Measurements from ENCODE around the gene HAAO.

The HAAO gene

GRCh38 chr2:42767080-42767898, 25.1 kb downstream of the HAAO start:
- DNase-seq = no peak

GRCh38 chr2:42765686-42766085, 26.7 kb downstream of the HAAO start:
- no peak for DNase-seq

GRCh38 chr2:42764901-42765300, 27.5 kb downstream of the HAAO start:
- no peak for DNase-seq

- DNase-seq = no peak
Observed at GRCh38 chr2:42764096-42764495, 28.3 kb downstream of the HAAO start, which contains the start of gene OXER1. Gene OXER1, minus strand, starts transcription at chr2:42764135. Its CDS starts 73 bp downstream, at chr2:42764062.

GRCh38 chr2:42762823-42763804, 29.3 kb downstream of the HAAO start:
- DNase-seq = no peak

- no peak for DNase-seq
Observed at GRCh38 chr2:42762155-42762554, 30.2 kb downstream of the HAAO start.

- DNase-seq = no peak
Observed at GRCh38 chr2:42761554-42761953, 30.8 kb downstream of the HAAO start.

GRCh38 chr2:42758751-42759150, 33.6 kb downstream of the HAAO start:
- DNase-seq = no peak

GRCh38 chr2:42757981-42758740, 34.2 kb downstream of the HAAO start:
- DNase-seq = no peak

- no peak for DNase-seq
Observed at GRCh38 chr2:42756966-42757513, 35.3 kb downstream of the HAAO start.

GRCh38 chr2:42756150-42756775, 36.1 kb downstream of the HAAO start:
- no peak for DNase-seq

GRCh38 chr2:42755191-42755880, 37.0 kb downstream of the HAAO start:
- no peak for DNase-seq

- no peak for DNase-seq
Observed at GRCh38 chr2:42754776-42755140, 37.6 kb downstream of the HAAO start.

- DNase-seq = no peak
Observed at GRCh38 chr2:42754021-42754775, 38.2 kb downstream of the HAAO start.

- no peak for DNase-seq
Observed at GRCh38 chr2:42752816-42753813, 39.3 kb downstream of the HAAO start.

GRCh38 chr2:42752314-42752713, 40.1 kb downstream of the HAAO start:
- DNase-seq = no peak

GRCh38 chr2:42748840-42749239, 43.5 kb downstream of the HAAO start:
- no peak for DNase-seq

GRCh38 chr2:42747422-42747821, 45.0 kb downstream of the HAAO start:
- no peak for DNase-seq

GRCh38 chr2:42744545-42745082, 47.8 kb downstream of the HAAO start:
- no peak for DNase-seq

Data from stimulated activated CD4-positive, alpha-beta T cell treated with anti-CD3 and anti-CD28 coated beads, Interleukin-4, amount 100 ng/mL, for 24 hours (primary cell).